ENCODE measurements around the gene RNF183. TPM values are rescaled to one million over a fixed set of nuclear protein-coding genes. Genes with fewer than 3 reads are reported as not detected.

RNF183 gene
- total and polyA plus RNA-seq, 10 donors: 0.06 to 0.35 (median 0.08) TPM; not detected in 6

DNA sequence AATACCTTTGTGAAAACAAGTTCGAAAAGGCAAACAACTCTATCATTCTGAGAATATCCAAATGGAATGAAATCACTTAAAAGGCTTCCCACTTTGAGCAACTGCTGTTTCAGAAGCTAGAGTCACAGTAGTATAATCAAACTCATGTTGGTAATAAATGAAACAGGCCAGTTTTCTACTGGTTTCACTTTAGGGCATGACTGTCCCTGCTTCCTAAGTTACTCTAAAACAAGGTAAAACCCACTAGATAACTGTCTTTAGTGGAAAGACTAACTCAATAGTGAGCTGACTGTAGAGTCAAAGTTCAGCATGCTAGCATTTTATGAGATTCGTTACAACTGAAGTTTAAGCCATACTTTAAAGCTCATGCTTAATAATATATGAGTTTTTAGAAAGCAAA lies 33.8 kb downstream of the RNF183 start:
- TF ChIP-seq POLR2A (IDR thresholded peaks at IDR 0.05) (no peak), CTCF (IDR thresholded peaks at IDR 0.05 in 8 of 11, conservative IDR thresholded peaks at IDR 0.05 in 3 of 11) (no peak), POLR2AphosphoS5 (IDR thresholded peaks at IDR 0.05) (no peak)
- no peak overlapping the region for H3K4me3 ChIP-seq
- H3K36me3 ChIP-seq: peaks cover 0 to 91% (median 64%) of the 10 kb centered on the region in 6 donors
- H3K9me3 ChIP-seq: no peaks in the 10 kb centered on the region
- DNase-seq: no peak
- 88 to 97% (median 92%) methylated on average over 2 of the region's 2 CpGs for WGBS, 5 donors
- H3K4me1 ChIP-seq: peaks cover 5 to 17% (median 8%) of the 10 kb centered on the region in 6 donors
- intact Hi-C loops (cut with DNase I; ENCODE audit: low total_unique reads): no loop called here
- H3K27ac ChIP-seq: no peak overlapping the region
- no peaks in the 10 kb centered on the region for H3K27me3 ChIP-seq (replicated peaks in 1 of 7)

- H3K27me3 ChIP-seq (replicated peaks in 1 of 7): no peaks in the 10 kb centered on the region
- peaks cover 0 to 95% (median 61%) of the 10 kb centered on the region in 6 donors for H3K36me3 ChIP-seq
- DNase-seq: no peak
- WGBS, 5 donors: 88 to 94% (median 91%) methylated on average over 4 of the region's 4 CpGs
- H3K4me3 ChIP-seq: no peak overlapping the region
- H3K9me3 ChIP-seq: no peaks in the 10 kb centered on the region
- H3K27ac ChIP-seq: no peak overlapping the region
- peaks cover 0 to 4% (median 0%) of the 10 kb centered on the region in 6 donors for H3K4me1 ChIP-seq
- TF ChIP-seq CTCF (IDR thresholded peaks at IDR 0.05 in 8 of 11, conservative IDR thresholded peaks at IDR 0.05 in 3 of 11) (no peak), POLR2AphosphoS5 (IDR thresholded peaks at IDR 0.05) (no peak), POLR2A (IDR thresholded peaks at IDR 0.05) (no peak)
- intact Hi-C loops (cut with DNase I; ENCODE audit: low total_unique reads): no loop called here
Observed at GRCh38 chr9:113267911-113268566, 35.1 kb downstream of the RNF183 start.

DNA sequence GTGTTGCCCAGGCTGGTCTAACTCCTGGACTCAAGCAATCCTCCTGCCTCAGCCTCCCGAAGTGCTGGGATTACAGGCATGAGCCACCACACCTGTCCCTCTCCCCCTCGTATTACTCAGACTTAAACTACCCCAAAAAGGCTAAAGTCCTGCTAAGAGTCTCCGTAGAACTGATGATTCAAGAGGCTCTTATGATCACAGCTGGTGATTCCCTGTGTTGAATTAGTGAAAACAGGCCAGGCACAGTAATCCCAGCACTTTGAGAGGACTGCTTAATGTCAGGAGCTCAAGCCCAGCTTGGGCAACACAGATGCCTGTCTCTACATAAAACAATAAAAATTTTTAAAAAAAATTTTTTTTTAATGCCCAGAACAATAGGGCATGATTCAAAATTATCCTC lies 37.0 kb downstream of the RNF183 start:
- Histone ChIP-seq H3K9me3 (no peaks in the 10 kb centered on the region), H3K4me1 (peaks cover 0 to 4% (median 0%) of the 10 kb centered on the region in 6 donors), H3K27ac (no peak overlapping the region), H3K4me3 (no peak overlapping the region), H3K36me3 (peaks cover 0 to 95% (median 44%) of the 10 kb centered on the region in 6 donors), H3K27me3 (replicated peaks in 1 of 7) (no peaks in the 10 kb centered on the region)
- no peak for TF ChIP-seq POLR2A (IDR thresholded peaks at IDR 0.05)
- no peak for DNase-seq
- intact Hi-C loops (cut with DNase I; ENCODE audit: low total_unique reads): no loop called here
- WGBS, 5 donors: 92 to 99% (median 96%) methylated on average over 3 of the region's 3 CpGs

- peaks cover 0 to 95% (median 27%) of the 10 kb centered on the region in 6 donors for H3K36me3 ChIP-seq
- H3K4me1 ChIP-seq: no peaks in the 10 kb centered on the region
- intact Hi-C loops (cut with DNase I; ENCODE audit: low total_unique reads): no loop called here
- TF ChIP-seq POLR2A (IDR thresholded peaks at IDR 0.05) (no peak), CTCF (IDR thresholded peaks at IDR 0.05 in 8 of 11, conservative IDR thresholded peaks at IDR 0.05 in 3 of 11) (no peak), POLR2AphosphoS5 (IDR thresholded peaks at IDR 0.05) (no peak)
- DNase-seq: no peak
- H3K4me3 ChIP-seq: no peak overlapping the region
- 82 to 95% (median 92%) methylated on average over 1 of the region's 1 CpG for WGBS, 5 donors
- H3K9me3 ChIP-seq: no peaks in the 10 kb centered on the region
- no peak overlapping the region for H3K27ac ChIP-seq
- no peaks in the 10 kb centered on the region for H3K27me3 ChIP-seq (replicated peaks in 1 of 7)
Observed at GRCh38 chr9:113261917-113262671, 41.1 kb downstream of the RNF183 start.

Measured in spleen (tissue), 11 donors.